GM20000 (cell line): Measurements from ENCODE around the gene TSC22D2.

Experiments used
- DNase-seq: peaks from one replicate; pipeline ENCODE4 v3.0.0; 2012; ENCODE audit warnings: low spot score
- CTCF ChIP-seq: IDR thresholded peaks from 2 replicates; pipeline ENCODE4 v1.5.1; 2012; ENCODE audit warnings: mild to moderate bottlenecking, control low read depth; ENCODE audit errors: extremely low read depth, missing control alignments

TSC22D2 gene

GRCh38 chr3:150426292-150426691, 18.2 kb downstream of the TSC22D2 start:
- DNase-seq = no peak
- no peak for TF ChIP-seq CTCF

GRCh38 chr3:150428562-150428961, 20.5 kb downstream of the TSC22D2 start:
- DNase-seq = no peak
- no peak for TF ChIP-seq CTCF

GRCh38 chr3:150429767-150430671, 21.9 kb downstream of the TSC22D2 start:
- TF ChIP-seq CTCF = no peak

GRCh38 chr3:150433347-150433746, 25.2 kb downstream of the TSC22D2 start:
- no peak for TF ChIP-seq CTCF
- no peak for DNase-seq

More at GRCh38 chr3:150429767-150430671, 21.9 kb downstream of the TSC22D2 start:
- DNase-seq = no peak

- DNase-seq = no peak
- no peak for TF ChIP-seq CTCF
Measured at GRCh38 chr3:150434234-150434633, 26.1 kb downstream of the TSC22D2 start.

GRCh38 chr3:150436161-150436560, 28.1 kb downstream of the TSC22D2 start:
- DNase-seq = no peak
- TF ChIP-seq CTCF = no peak

- no peak for DNase-seq
- TF ChIP-seq CTCF = no peak
Measured at GRCh38 chr3:150439657-150440056, 31.6 kb downstream of the TSC22D2 start.
